ENCODE data around the gene CARMIL1. TPM values are rescaled to one million over a fixed set of nuclear protein-coding genes. Genes with fewer than 3 reads are reported as not detected.

CARMIL1 gene
- total RNA-seq, 2 experiments from 2014 or later, result 1.3 to 1.5 TPM

DNA sequence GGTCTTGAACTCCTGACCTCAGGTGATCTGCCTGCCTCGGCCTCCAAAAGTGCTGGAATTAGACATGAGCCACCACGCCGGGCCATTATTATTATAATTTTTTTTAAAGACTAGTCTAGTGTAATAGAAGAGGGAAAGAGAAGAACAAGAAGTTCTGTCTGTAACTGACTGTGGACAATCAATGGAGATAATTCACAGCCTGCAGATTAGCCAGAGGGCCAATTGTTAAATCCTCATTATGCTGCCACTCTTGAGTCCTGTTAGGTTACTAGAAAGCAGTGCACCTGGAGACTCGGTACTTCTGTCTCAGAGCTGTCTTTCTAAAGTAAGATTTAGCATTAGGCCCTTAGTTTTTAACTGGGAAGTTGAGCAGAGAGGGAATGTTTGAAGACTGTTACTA, 37.5 kb downstream of the CARMIL1 start:
- no peaks in the 10 kb centered on the region for H3K9me3 Mint-ChIP-seq
- ChIA-PET CTCF (interaction anchor here (0.6 to 0.9 kb wide), 2 partner anchors 9 to 249 kb away, joined by 3 read pairs; no protein-coding TSS in a partner anchor), POLR2A (no interaction called here)
- peaks cover 2% of the 10 kb centered on the region for H3K4me1 Mint-ChIP-seq
- no peak for DNase-seq
- no peaks in the 10 kb centered on the region for H3K27me3 Mint-ChIP-seq
- H3K27ac Mint-ChIP-seq, result no peak overlapping the region
- no peaks in the 10 kb centered on the region for H3K36me3 Mint-ChIP-seq (ENCODE audit: low read depth)
- H3K4me3 Mint-ChIP-seq, result no peak overlapping the region

DNA sequence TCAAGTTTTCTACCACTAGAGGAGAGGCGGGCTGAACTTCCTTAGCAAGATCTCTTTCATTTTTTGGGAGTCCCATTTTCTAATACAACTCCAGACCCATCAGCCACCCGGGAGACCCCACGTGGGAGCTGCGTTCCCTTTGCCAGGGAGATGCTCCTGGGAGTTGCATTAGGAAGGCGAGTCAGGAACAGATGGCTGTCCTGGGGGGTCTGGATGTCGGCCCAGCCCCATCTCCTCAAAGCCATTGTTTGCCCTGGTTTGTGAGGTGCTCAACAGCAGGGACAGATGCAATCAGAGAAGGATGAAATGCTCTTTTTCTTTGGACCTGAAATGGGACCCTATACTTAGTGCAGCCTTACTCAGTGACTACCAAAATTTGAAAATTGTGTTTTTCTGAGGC, 39.4 kb downstream of the CARMIL1 start:
- Mint-ChIP-seq H3K4me3 (no peak overlapping the region), H3K27me3 (no peaks in the 10 kb centered on the region), H3K9me3 (no peaks in the 10 kb centered on the region), H3K36me3 (ENCODE audit: low read depth) (no peaks in the 10 kb centered on the region), H3K4me1 (no peaks in the 10 kb centered on the region), H3K27ac (no peak overlapping the region)
- DNase-seq, result no peak
- ChIA-PET POLR2A (no interaction called here), CTCF (no interaction called here)

DNA sequence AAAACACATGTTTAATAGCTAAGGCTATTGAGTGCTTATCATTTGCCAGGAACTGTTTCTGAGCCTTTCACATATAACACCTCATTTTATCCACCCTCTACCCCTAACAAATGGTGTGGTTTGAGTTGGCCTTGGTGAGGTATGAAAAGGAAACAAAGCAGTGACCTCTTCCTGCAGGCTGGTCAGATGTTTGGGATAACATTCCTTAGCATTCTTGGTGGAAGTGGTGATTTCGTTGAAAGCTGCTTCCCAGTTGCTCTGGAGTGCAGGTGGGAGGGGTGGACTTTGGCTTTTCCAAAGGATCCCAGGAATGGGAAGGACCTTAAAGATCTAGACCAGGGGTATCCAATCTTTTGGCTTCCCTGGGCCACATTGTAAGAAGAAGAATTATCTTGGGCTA, 41.3 kb downstream of the CARMIL1 start:
- no peaks in the 10 kb centered on the region for H3K4me1 Mint-ChIP-seq
- H3K4me3 Mint-ChIP-seq, result no peak overlapping the region
- no peaks in the 10 kb centered on the region for H3K9me3 Mint-ChIP-seq
- ChIA-PET POLR2A (no interaction called here), CTCF (no interaction called here)
- no peak overlapping the region for H3K27ac Mint-ChIP-seq
- no peaks in the 10 kb centered on the region for H3K36me3 Mint-ChIP-seq (ENCODE audit: low read depth)
- H3K27me3 Mint-ChIP-seq, result peaks cover 4% of the 10 kb centered on the region
- DNase-seq, result no peak

DNA sequence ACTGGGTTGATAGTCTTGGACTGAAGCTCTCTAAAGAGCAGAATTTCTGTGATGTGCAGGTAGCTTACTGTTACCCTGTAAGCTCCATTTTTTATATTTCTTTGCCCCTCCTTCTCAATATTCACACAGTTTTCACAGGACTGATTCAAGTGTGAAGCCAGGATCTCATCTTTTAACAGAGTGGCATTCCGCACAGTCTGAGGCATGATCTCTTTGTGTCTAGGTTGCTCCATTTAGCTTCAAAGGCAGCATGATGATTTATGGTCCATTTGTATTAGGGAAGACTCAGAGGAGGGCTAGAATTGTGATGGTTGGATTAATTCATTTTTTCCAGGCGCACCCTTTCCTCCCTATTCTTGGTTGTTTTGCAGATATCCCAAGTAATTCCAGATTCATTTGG, 43.5 kb downstream of the CARMIL1 start:
- ChIA-PET CTCF (no interaction called here), POLR2A (interaction anchor here (0.7 kb wide), 1 partner anchor 8 kb away, joined by 3 read pairs; no protein-coding TSS in a partner anchor)
- Mint-ChIP-seq H3K27me3 (peaks cover 4% of the 10 kb centered on the region), H3K9me3 (no peaks in the 10 kb centered on the region), H3K4me1 (no peaks in the 10 kb centered on the region), H3K36me3 (ENCODE audit: low read depth) (no peaks in the 10 kb centered on the region), H3K4me3 (no peak overlapping the region), H3K27ac (no peak overlapping the region)
- DNase-seq, result no peak

DNA sequence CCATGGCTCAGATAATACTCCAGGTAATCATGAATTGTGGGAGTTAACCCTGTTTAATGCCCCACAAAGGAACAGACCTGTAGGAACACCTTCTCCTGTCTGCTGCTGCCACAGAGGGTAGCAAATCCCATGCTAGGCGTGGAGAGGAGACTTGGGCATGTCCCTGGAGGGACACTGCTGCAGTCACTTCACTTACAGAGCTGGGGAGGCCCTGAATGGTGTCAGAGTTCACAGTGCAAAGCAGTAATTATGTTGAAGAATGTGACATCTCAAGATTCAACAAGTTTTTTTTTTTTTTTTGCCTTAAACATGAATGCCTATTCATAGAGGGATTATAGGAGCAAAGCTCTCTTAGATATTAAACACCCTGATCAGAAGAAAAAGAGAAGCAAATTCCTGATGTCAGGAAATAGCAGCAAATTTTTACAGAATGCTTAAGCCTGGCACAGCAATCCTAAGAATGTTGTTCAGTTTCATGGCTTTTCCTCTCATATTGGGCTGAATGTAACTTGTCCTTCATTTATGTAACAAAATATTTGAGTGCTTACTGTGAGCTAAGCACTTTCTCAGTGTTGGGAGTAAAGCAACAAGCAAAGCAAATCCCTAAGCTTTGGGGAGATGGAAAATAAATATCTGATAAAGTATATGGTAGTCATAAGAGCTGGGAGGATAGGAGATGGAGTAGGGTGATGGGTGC, 45.0 kb downstream of the CARMIL1 start:
- H3K4me1 Mint-ChIP-seq, result no peaks in the 10 kb centered on the region
- H3K27me3 Mint-ChIP-seq, result peaks cover 4% of the 10 kb centered on the region
- H3K4me3 Mint-ChIP-seq, result no peak overlapping the region
- no peak for DNase-seq
- no peaks in the 10 kb centered on the region for H3K9me3 Mint-ChIP-seq
- no peak overlapping the region for H3K27ac Mint-ChIP-seq
- ChIA-PET POLR2A (no interaction called here), CTCF (interaction anchor here (0.5 to 1.0 kb wide), 3 partner anchors 45 to 150 kb away, joined by 3 to 4 read pairs (median 3); partner anchors contain the start of gene CARMIL1)
- H3K36me3 Mint-ChIP-seq (ENCODE audit: low read depth), result no peaks in the 10 kb centered on the region

DNA sequence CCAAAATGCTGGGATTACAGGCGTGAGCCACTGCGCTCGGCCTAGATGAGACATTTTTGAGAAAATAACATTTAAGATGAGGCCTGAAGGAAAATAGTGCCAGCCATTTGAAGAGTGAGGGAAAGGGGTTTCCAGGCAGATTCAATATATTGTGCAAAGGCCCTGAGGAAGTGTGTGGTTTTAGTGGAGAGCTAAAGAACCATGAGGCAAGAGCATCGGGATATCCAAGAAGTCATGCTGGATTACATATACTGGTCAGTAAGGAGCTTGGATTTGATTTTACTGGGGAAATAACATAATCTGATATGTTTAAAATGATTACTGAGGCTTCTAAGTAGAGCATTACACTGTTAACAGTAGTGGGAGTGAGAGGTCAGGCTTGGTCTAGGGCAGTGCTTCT, 47.0 kb downstream of the CARMIL1 start:
- Mint-ChIP-seq H3K27me3 (peaks cover 10% of the 10 kb centered on the region), H3K4me1 (no peaks in the 10 kb centered on the region), H3K4me3 (no peak overlapping the region), H3K36me3 (ENCODE audit: low read depth) (no peaks in the 10 kb centered on the region), H3K9me3 (no peaks in the 10 kb centered on the region), H3K27ac (no peak overlapping the region)
- ChIA-PET POLR2A (no interaction called here), CTCF (no interaction called here)
- DNase-seq, result no peak

DNA sequence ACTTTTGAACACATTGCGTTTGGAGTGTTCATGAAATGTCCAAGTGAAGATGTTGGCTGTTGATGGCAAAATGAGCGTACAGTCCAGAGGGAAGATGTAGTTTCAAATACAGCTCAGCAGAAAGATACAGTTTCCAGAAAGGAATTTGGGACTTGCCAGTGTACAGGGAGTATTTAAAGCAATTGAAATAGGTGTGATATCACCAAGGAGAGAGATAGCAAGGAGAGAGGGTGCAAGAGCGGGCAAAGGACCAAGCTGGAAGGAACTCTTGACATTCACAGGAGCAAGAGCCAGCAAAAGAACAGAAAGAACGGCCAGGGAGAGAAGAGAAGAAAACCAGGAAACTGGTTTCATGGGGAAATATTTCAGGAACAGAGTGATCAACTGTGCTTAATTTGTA, 47.8 kb downstream of the CARMIL1 start:
- CTCF ChIA-PET, result no interaction called here
- Mint-ChIP-seq H3K4me1 (no peaks in the 10 kb centered on the region), H3K27me3 (peaks cover 10% of the 10 kb centered on the region), H3K27ac (no peak overlapping the region), H3K4me3 (no peak overlapping the region), H3K36me3 (ENCODE audit: low read depth) (no peaks in the 10 kb centered on the region), H3K9me3 (no peaks in the 10 kb centered on the region)
- POLR2A ChIA-PET, result no interaction called here
- no peak for DNase-seq

DNA sequence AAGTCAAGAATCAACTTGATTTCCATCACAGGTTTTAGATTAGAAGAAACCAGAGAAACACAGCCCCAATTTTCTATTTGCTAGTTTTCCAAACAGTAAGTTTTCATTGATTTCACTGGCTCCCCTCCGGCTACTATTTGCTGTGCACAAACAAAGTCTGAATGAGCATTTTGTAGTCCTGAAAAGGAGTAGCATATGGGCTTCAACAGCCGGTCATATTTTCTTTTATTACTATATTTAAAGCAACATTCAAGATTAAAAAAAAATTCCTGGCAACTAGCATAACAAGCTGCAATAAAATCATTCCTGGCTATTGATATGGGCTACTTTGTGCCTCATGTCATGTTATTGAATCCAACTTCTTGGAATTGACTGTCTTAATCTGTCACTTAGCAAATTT, 48.3 kb downstream of the CARMIL1 start:
- no peak for DNase-seq
- POLR2A ChIA-PET, result no interaction called here
- Mint-ChIP-seq H3K4me1 (no peaks in the 10 kb centered on the region), H3K9me3 (no peaks in the 10 kb centered on the region), H3K27ac (no peak overlapping the region), H3K27me3 (peaks cover 10% of the 10 kb centered on the region), H3K4me3 (no peak overlapping the region), H3K36me3 (ENCODE audit: low read depth) (no peaks in the 10 kb centered on the region)
- CTCF ChIA-PET, result no interaction called here

DNA sequence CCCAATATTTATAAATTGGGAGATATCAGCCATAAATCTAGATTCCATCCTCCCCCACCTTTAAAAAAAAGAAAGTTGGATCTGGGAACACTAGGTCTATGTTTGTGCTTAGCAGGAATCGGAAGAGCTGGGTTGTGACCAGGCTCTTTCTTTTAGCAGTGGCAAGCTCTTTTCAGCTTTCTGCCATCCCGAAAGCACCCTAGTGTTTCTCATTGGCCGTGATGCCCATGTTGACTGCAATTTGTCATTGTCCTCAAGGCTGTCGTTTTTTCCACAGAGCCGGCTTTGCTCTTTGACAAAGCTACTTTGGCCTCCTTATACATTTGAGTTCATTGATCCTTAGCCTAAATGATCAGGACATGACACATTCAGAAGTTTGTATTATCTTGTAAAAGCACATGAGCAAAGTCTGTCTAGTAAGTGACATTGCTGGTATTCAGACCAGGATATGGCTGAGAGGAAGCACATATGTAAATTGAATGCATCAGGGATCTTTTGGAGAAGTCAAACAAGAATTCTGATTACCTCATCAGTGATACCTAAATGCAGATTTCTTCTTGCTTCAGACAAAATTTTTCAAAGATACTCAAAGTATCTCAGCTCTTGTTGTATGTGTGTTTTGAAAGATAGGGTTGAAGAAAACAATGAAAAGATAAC, 50.1 kb downstream of the CARMIL1 start:
- Mint-ChIP-seq H3K4me1 (no peaks in the 10 kb centered on the region), H3K27ac (no peak overlapping the region), H3K9me3 (no peaks in the 10 kb centered on the region), H3K27me3 (peaks cover 11% of the 10 kb centered on the region), H3K36me3 (ENCODE audit: low read depth) (no peaks in the 10 kb centered on the region), H3K4me3 (no peak overlapping the region)
- ChIA-PET CTCF (no interaction called here), POLR2A (no interaction called here)
- no peak for DNase-seq

DNA sequence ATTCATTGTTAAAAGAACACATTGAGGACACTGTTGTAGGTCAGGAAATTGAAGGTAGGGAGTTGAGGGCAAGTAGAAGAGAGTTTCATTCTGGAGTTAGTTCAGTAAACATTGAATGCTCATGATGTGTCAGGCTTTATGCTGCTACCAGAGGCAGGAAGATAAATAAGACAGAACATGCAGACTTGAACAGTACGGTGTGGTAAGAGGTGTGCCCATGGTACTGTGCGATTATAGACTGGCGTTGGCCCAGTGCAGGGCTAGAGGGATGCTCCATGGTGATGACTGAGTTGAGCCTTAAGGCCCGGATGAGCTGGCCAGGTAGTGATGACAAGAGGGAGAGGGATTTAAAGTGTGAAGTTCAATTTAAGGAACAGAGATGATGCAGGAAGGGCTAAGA, 50.8 kb downstream of the CARMIL1 start:
- H3K27me3 Mint-ChIP-seq, result peaks cover 7% of the 10 kb centered on the region
- DNase-seq, result no peak
- no peaks in the 10 kb centered on the region for H3K9me3 Mint-ChIP-seq
- no peak overlapping the region for H3K4me3 Mint-ChIP-seq
- no peaks in the 10 kb centered on the region for H3K36me3 Mint-ChIP-seq (ENCODE audit: low read depth)
- CTCF ChIA-PET, result interaction anchor here (0.6 kb wide), 1 partner anchor 15 kb away, joined by 5 read pairs; no protein-coding TSS in a partner anchor
- POLR2A ChIA-PET, result no interaction called here
- H3K27ac Mint-ChIP-seq, result no peak overlapping the region
- H3K4me1 Mint-ChIP-seq, result no peaks in the 10 kb centered on the region

DNA sequence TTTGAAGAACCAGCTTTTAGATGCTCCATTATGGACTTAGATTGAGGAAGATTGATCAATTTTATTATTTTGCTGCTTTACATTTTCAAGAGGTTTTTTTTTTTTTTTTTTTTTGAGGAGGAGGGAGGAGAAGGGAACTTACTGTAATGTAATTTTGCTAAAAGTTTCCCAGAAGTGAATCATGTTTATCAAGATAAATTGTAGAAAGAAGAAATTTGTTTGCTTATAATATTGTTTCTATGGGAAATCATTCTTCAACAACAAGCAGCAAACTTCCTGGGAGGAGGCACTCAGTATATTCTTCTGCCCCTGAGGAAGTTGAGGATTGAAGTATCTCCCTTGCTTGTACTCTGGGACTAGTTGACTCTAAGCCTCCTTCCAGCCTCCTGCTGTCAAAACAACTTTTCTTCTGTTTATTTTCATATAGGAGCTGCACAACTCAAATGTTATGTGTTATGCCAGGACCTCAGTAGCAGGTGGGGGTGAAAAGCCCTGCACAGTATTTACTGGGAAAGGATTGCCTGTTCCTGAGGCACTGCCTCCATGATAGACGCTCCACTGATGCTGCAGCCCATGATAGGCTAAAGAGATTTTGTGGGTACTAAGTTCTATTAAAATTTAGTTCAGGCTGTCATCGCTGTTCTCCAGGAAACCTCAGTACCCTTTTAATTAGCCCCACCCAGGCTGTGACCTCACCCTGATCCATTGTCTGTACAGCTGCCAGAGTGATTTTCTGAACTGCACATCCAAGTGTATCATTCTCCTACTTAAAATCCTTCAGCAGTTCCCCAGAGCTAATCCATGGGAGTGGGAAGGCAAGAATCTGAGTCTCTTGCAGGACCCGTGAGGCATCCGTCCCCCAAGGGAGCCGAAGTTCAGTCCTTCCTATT, 51.9 kb downstream of the CARMIL1 start:
- no peaks in the 10 kb centered on the region for H3K4me1 Mint-ChIP-seq
- no peak for DNase-seq
- H3K27me3 Mint-ChIP-seq, result peaks cover 8% of the 10 kb centered on the region
- H3K36me3 Mint-ChIP-seq (ENCODE audit: low read depth), result no peaks in the 10 kb centered on the region
- ChIA-PET CTCF (no interaction called here), POLR2A (interaction anchor here (0.8 kb wide), 1 partner anchor 8 kb away, joined by 3 read pairs; no protein-coding TSS in a partner anchor)
- no peak overlapping the region for H3K27ac Mint-ChIP-seq
- H3K4me3 Mint-ChIP-seq, result no peak overlapping the region
- H3K9me3 Mint-ChIP-seq, result no peaks in the 10 kb centered on the region

DNA sequence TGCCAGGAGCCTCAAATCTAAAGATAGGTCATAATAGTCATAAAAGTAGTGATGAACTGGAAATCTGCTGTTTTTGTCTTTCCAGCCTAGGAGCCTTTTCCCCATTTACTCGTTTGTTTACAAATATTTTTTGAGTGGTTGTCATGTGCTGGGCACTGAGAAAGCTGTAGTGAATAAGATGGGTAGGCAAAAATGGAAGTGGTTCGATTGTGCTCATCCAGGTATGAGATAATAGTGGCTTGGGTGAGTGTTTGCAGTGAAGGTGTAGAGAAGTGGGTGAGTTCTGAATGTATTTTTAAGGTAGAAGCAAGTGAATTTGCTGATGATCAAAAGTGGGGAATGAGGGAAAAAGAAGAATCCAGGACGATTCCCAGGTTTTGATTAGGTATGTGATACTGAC, 53.0 kb downstream of the CARMIL1 start:
- ChIA-PET POLR2A (no interaction called here), CTCF (no interaction called here)
- H3K4me1 Mint-ChIP-seq, result no peaks in the 10 kb centered on the region
- H3K4me3 Mint-ChIP-seq, result no peak overlapping the region
- no peaks in the 10 kb centered on the region for H3K36me3 Mint-ChIP-seq (ENCODE audit: low read depth)
- no peak for DNase-seq
- no peak overlapping the region for H3K27ac Mint-ChIP-seq
- no peaks in the 10 kb centered on the region for H3K9me3 Mint-ChIP-seq
- H3K27me3 Mint-ChIP-seq, result peaks cover 9% of the 10 kb centered on the region

DNA sequence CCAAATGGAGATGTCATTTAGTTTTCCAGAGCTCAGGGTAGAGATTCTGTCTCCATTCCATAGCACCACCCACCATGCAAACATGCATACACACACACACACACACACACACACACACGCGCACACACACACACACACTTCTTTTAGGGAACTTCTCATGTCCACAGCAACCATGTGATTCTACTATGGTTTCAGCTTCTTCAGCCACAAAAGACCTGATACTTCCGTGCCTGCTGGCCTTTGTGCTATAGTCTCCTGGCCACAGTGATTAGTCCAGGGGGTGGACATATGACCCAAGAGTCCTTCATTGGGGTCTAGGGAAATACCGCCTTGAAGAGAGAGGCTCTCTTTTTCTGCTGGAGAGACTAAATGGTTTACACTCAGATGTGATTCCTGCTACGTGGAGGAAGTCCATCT, 53.5 kb downstream of the CARMIL1 start:
- DNase-seq, result no peak
- no peak overlapping the region for H3K4me3 Mint-ChIP-seq
- no peaks in the 10 kb centered on the region for H3K36me3 Mint-ChIP-seq (ENCODE audit: low read depth)
- H3K4me1 Mint-ChIP-seq, result no peaks in the 10 kb centered on the region
- POLR2A ChIA-PET, result no interaction called here
- CTCF ChIA-PET, result no interaction called here
- no peak overlapping the region for H3K27ac Mint-ChIP-seq
- H3K27me3 Mint-ChIP-seq, result peaks cover 9% of the 10 kb centered on the region
- H3K9me3 Mint-ChIP-seq, result no peaks in the 10 kb centered on the region
